ENCODE measurements around the gene ENPP3. TPM values are rescaled to one million over a fixed set of nuclear protein-coding genes. Genes with fewer than 3 reads are reported as not detected.

The ENPP3 gene
- polyA plus RNA-seq, 3 donors, result not detected

- peaks cover 0 to 8% (median 3%) of the 10 kb centered on the region in 3 donors for H3K27me3 Mint-ChIP-seq (ENCODE audit: low read depth in 3 of 3)
- TF ChIP-seq, protein P1, sequence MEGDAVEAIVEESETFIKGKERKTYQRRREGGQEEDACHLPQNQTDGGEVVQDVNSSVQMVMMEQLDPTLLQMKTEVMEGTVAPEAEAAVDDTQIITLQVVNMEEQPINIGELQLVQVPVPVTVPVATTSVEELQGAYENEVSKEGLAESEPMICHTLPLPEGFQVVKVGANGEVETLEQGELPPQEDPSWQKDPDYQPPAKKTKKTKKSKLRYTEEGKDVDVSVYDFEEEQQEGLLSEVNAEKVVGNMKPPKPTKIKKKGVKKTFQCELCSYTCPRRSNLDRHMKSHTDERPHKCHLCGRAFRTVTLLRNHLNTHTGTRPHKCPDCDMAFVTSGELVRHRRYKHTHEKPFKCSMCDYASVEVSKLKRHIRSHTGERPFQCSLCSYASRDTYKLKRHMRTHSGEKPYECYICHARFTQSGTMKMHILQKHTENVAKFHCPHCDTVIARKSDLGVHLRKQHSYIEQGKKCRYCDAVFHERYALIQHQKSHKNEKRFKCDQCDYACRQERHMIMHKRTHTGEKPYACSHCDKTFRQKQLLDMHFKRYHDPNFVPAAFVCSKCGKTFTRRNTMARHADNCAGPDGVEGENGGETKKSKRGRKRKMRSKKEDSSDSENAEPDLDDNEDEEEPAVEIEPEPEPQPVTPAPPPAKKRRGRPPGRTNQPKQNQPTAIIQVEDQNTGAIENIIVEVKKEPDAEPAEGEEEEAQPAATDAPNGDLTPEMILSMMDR (IDR thresholded peaks at IDR 0.05), result no peak
- DNase-seq, result no peak
- peaks cover 0 to 3% (median 0%) of the 10 kb centered on the region in 7 donors for H3K9me3 Mint-ChIP-seq
- no peaks in the 10 kb centered on the region for H3K4me1 Mint-ChIP-seq
- H3K36me3 Mint-ChIP-seq, result no peaks in the 10 kb centered on the region
- Histone ChIP-seq H4K20me1 (ENCODE audit: insufficient read depth, low read length) (no peaks in the 10 kb centered on the region), H3K4me1 (ENCODE audit: control insufficient read depth in 1 of 2, insufficient read depth in 2 of 2, low read length in 2 of 2) (no peaks in the 10 kb centered on the region), H3K79me2 (ENCODE audit: insufficient read depth, low read length) (no peaks in the 10 kb centered on the region), H3K27me3 (ENCODE audit: control insufficient read depth in 2 of 2, insufficient read depth in 2 of 2, low read length in 2 of 2) (peaks cover 0 to 2% of the 10 kb centered on the region in 2 donors), H3K4me2 (replicated peaks; ENCODE audit: extremely low read depth, low read length, poor library complexity, severe bottlenecking) (no peak overlapping the region), H3K9me3 (replicated peaks in 1 of 2; ENCODE audit: control insufficient read depth in 1 of 2, insufficient read depth in 1 of 2, low read length in 2 of 2) (no peaks in the 10 kb centered on the region), H3K9ac (ENCODE audit: insufficient read depth, low read length, poor library complexity, severe bottlenecking) (no peak overlapping the region), H3K36me3 (replicated peaks in 1 of 2; ENCODE audit: control insufficient read depth in 1 of 2, insufficient read depth in 2 of 2, low read length in 2 of 2) (no peaks in the 10 kb centered on the region), H3K4me3 (replicated peaks in 1 of 3; ENCODE audit: low read depth in 2 of 3, low read length in 3 of 3) (no peak overlapping the region), H2AFZ (ENCODE audit: insufficient read depth, low read depth, low read length, poor library complexity, severe bottlenecking) (no peak overlapping the region), H3K27ac (ENCODE audit: low read depth in 1 of 2, low read length in 2 of 2) (no peak overlapping the region)
- H3K4me3 Mint-ChIP-seq, result peak overlapping the region in 1 of 2 donors; percentile 6
- 61% methylated on average over 3 of the region's 6 CpGs for WGBS (ENCODE audit: insufficient coverage)
- no peak overlapping the region for H3K27ac Mint-ChIP-seq
- intact Hi-C loops (cut with micrococcal nuclease), result no loop called here
Observed at GRCh38 chr6:131744432-131745287, 107.6 kb downstream of the ENPP3 start.

DNA sequence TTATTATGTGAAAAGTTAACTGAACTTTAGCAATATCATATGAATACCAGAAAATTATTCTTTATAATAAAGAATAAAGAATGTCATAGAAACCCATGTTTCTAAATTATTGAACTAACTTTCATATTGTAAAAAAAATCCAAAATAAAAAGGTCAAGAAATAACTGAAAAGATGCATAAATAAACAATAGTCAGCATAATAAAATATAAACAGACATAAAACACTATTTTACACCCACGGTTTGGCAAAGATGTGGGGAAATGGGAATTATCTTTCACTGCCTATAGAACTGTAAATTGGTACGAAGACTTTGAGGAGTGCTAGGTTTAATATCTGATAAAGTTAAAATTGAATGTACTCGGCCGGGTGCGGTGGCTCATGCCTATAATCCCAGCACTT lies 108.4 kb downstream of the ENPP3 start:
- H3K79me2 ChIP-seq (ENCODE audit: insufficient read depth, low read length), result no peaks in the 10 kb centered on the region
- Mint-ChIP-seq H3K4me3 (no peak overlapping the region), H3K4me1 (no peaks in the 10 kb centered on the region), H3K9me3 (peaks cover 0 to 3% (median 0%) of the 10 kb centered on the region in 7 donors), H3K27me3 (ENCODE audit: low read depth in 3 of 3) (peaks cover 0 to 8% (median 3%) of the 10 kb centered on the region in 3 donors), H3K27ac (no peak overlapping the region), H3K36me3 (no peaks in the 10 kb centered on the region)
- no peaks in the 10 kb centered on the region for H3K36me3 ChIP-seq (replicated peaks in 1 of 2; ENCODE audit: control insufficient read depth in 1 of 2, insufficient read depth in 2 of 2, low read length in 2 of 2)
- no peak for DNase-seq
- H3K4me1 ChIP-seq (ENCODE audit: control insufficient read depth in 1 of 2, insufficient read depth in 2 of 2, low read length in 2 of 2), result no peaks in the 10 kb centered on the region
- H3K27ac ChIP-seq (ENCODE audit: low read depth in 1 of 2, low read length in 2 of 2), result no peak overlapping the region
- H4K20me1 ChIP-seq (ENCODE audit: insufficient read depth, low read length), result no peaks in the 10 kb centered on the region
- H3K9me3 ChIP-seq (replicated peaks in 1 of 2; ENCODE audit: control insufficient read depth in 1 of 2, insufficient read depth in 1 of 2, low read length in 2 of 2), result no peaks in the 10 kb centered on the region
- H3K4me2 ChIP-seq (replicated peaks; ENCODE audit: extremely low read depth, low read length, poor library complexity, severe bottlenecking), result no peak overlapping the region
- no peak overlapping the region for H3K4me3 ChIP-seq (replicated peaks in 1 of 3; ENCODE audit: low read depth in 2 of 3, low read length in 3 of 3)
- TF ChIP-seq, protein P1 (IDR thresholded peaks at IDR 0.05), result no peak
- no peak overlapping the region for H3K9ac ChIP-seq (ENCODE audit: insufficient read depth, low read length, poor library complexity, severe bottlenecking)
- H2AFZ ChIP-seq (ENCODE audit: insufficient read depth, low read depth, low read length, poor library complexity, severe bottlenecking), result no peak overlapping the region
- intact Hi-C loops (cut with micrococcal nuclease), result no loop called here
- H3K27me3 ChIP-seq (ENCODE audit: control insufficient read depth in 2 of 2, insufficient read depth in 2 of 2, low read length in 2 of 2), result peaks cover 0 to 2% of the 10 kb centered on the region in 2 donors
- no CpG with 5 or more reads among the region's 5 CpGs for WGBS (ENCODE audit: insufficient coverage)

Measured in CD14-positive monocyte (primary cell).